Measurements from ENCODE around the gene SPATA3.

- no peak for TF ChIP-seq POLR2A (IDR thresholded peaks at IDR 0.05)
- TF ChIP-seq CTCF (IDR thresholded peaks at IDR 0.05 in 4 of 5, conservative IDR thresholded peaks at IDR 0.05 in 1 of 5), result no peak
These were observed 40.7 kb upstream of the SPATA3 start for GRCh38 chr2:230955163-230955737.

Measured in gastrocnemius medialis (tissue), 4 donors.